HG03378 (cell line): ENCODE measurements around the gene TBC1D13.

ENCODE experiments used
- ATAC-seq: cut with Tn5 transposase; IDR thresholded peaks from one replicate; pipeline ENCODE4 v1.9.1; 2021; ENCODE audit warnings: mild to moderate bottlenecking, moderate library complexity; ENCODE audit not compliant: unreplicated experiment

Gene TBC1D13

GRCh38 chr9:128819716-128820664 is 32.9 kb downstream of the TBC1D13 start:
- ATAC-seq: no peak

GRCh38 chr9:128820665-128821583 is 33.9 kb downstream of the TBC1D13 start:
- ATAC-seq: no peak

GRCh38 chr9:128821584-128822406 is 34.7 kb downstream of the TBC1D13 start:
- no peak for ATAC-seq

GRCh38 chr9:128822407-128823042 is 35.5 kb downstream of the TBC1D13 start:
- no peak for ATAC-seq

GRCh38 chr9:128823362-128823902 is 36.4 kb downstream of the TBC1D13 start:
- ATAC-seq: no peak

GRCh38 chr9:128823903-128824406 is 36.9 kb downstream of the TBC1D13 start:
- ATAC-seq: no peak

GRCh38 chr9:128824911-128825310 is 37.9 kb downstream of the TBC1D13 start:
- no peak for ATAC-seq

GRCh38 chr9:128825923-128826700 is 39.1 kb downstream of the TBC1D13 start:
- ATAC-seq: no peak

- no peak for ATAC-seq
These were observed 41.2 kb downstream of the TBC1D13 start for GRCh38 chr9:128828267-128828666.

- ATAC-seq: no peak
These were observed 41.8 kb downstream of the TBC1D13 start for GRCh38 chr9:128828719-128829452.

GRCh38 chr9:128829477-128830251 is 42.6 kb downstream of the TBC1D13 start, which contains the start of gene SPOUT1:
TSS of gene SPOUT1 (minus strand) at chr9:128829794. CDS start at chr9:128829780, 14 bp downstream.
- peak; percentile 90 for ATAC-seq

GRCh38 chr9:128833696-128834095 is 46.6 kb downstream of the TBC1D13 start:
- no peak for ATAC-seq

- no peak for ATAC-seq
These were observed 48.5 kb downstream of the TBC1D13 start for GRCh38 chr9:128835246-128836210.

- ATAC-seq: no peak
These were observed 49.6 kb downstream of the TBC1D13 start for GRCh38 chr9:128836509-128837145.

- no peak for ATAC-seq
These were observed 51.3 kb downstream of the TBC1D13 start for GRCh38 chr9:128838338-128838737.

- ATAC-seq: no peak
These were observed 53.5 kb downstream of the TBC1D13 start for GRCh38 chr9:128840524-128840923.
